Hippocampal formation (tissue), 2 donors: ENCODE data around the gene TEX28.
"Not testable (repeated sequence)": the region's sequence is repeated elsewhere in the genome, so short reads cannot be mapped to it uniquely, and the experiment has no call there.

ENCODE experiments used
- DNase-seq, 2 donors: peaks; one replicate each; lab custom pipeline; 2025; lab: John Stamatoyannopoulos, UW

The TEX28 gene

GRCh38 chrX:154294791-154295574 lies at the start of gene TEX28:
TEX28 (minus strand) TSS chrX:154295124; CDS start chrX:154292117, 3,007 bp downstream.
- DNase-seq, result no peak

GRCh38 chrX:154343620-154344019 lies 48.7 kb upstream of the TEX28 start:
- DNase-seq, result not testable (repeated sequence)

GRCh38 chrX:154343063-154343462 lies 48.1 kb upstream of the TEX28 start:
- not testable (repeated sequence) for DNase-seq

- not testable (repeated sequence) for DNase-seq
These were observed 46.7 kb upstream of the TEX28 start for GRCh38 chrX:154341399-154342298.

GRCh38 chrX:154334496-154334895 lies 39.6 kb upstream of the TEX28 start:
- no peak for DNase-seq

- DNase-seq, result no peak
These were observed 38.9 kb upstream of the TEX28 start for GRCh38 chrX:154333837-154334271.

GRCh38 chrX:154333116-154333515 lies 38.2 kb upstream of the TEX28 start:
- DNase-seq, result no peak

- no peak for DNase-seq
These were observed 37.6 kb upstream of the TEX28 start for GRCh38 chrX:154332561-154332960.

- no peak for DNase-seq
These were observed 34.4 kb upstream of the TEX28 start for GRCh38 chrX:154329294-154329693.

GRCh38 chrX:154328646-154329045 lies 33.7 kb upstream of the TEX28 start:
- no peak for DNase-seq

- no peak for DNase-seq
These were observed 32.3 kb upstream of the TEX28 start for GRCh38 chrX:154327038-154327820.

GRCh38 chrX:154325541-154325940 lies 30.6 kb upstream of the TEX28 start:
- no peak for DNase-seq

GRCh38 chrX:154323537-154323936 lies 28.6 kb upstream of the TEX28 start:
- DNase-seq, result no peak

GRCh38 chrX:154322890-154323289 lies 28.0 kb upstream of the TEX28 start:
- DNase-seq, result no peak

GRCh38 chrX:154321594-154321993 lies 26.7 kb upstream of the TEX28 start:
- no peak for DNase-seq

- DNase-seq, result no peak
These were observed 26.2 kb upstream of the TEX28 start for GRCh38 chrX:154321152-154321551.

- no peak for DNase-seq
These were observed 25.5 kb upstream of the TEX28 start for GRCh38 chrX:154320406-154320805.

- DNase-seq, result no peak
These were observed 22.6 kb upstream of the TEX28 start for GRCh38 chrX:154317391-154317995.

- no peak for DNase-seq
These were observed 20.5 kb upstream of the TEX28 start for GRCh38 chrX:154315416-154315815.

- DNase-seq, result no peak
These were observed 18.2 kb upstream of the TEX28 start for GRCh38 chrX:154313147-154313546.

- no peak for DNase-seq
These were observed 17.2 kb upstream of the TEX28 start for GRCh38 chrX:154312116-154312515.
